ENCODE data around the gene PLCD4. TPM values are rescaled to one million over a fixed set of nuclear protein-coding genes. Genes with fewer than 3 reads are reported as not detected.

PLCD4 gene
- total RNA-seq, 4 donors from 2014 or later = 2.6 to 5.8 (median 4.8) TPM

Small RNAs within 50 kb of the gene (small RNA-seq; reads per million reads assigned to genes)
- 0 reads per million in 3 donors for gene RNU6-136P

Other genes starting within 250 kb of the PLCD4 start
- 10 to 100 TPM in 2 of 4 donors, 1 to 10 TPM in 2; 5.6 to 38.1 (median 20.7) TPM for gene SLC11A1, start 225.6 kb upstream of the PLCD4 start, total RNA-seq
- 100 to 1,000 TPM; 121 to 176 (median 137) TPM for gene CTDSP1, start 208.0 kb upstream of the PLCD4 start, total RNA-seq
- under 1 TPM in 1 of 4 donors, not detected in 3; 0.86 TPM for gene VIL1, start 188.8 kb upstream of the PLCD4 start, total RNA-seq
- gene USP37, start 39.5 kb upstream of the PLCD4 start, total RNA-seq = 10 to 100 TPM in 1 of 4 donors, 1 to 10 TPM in 3; 6.7 to 15.0 (median 8.5) TPM
- 10 to 100 TPM; 23.0 to 33.8 (median 28.8) TPM for gene CNOT9, start 39.1 kb upstream of the PLCD4 start, total RNA-seq
- gene ZNF142, start 51.7 kb downstream of the PLCD4 start, total RNA-seq = 10 to 100 TPM; 17.4 to 33.6 (median 26.3) TPM
- gene BCS1L, start 51.8 kb downstream of the PLCD4 start, total RNA-seq = 10 to 100 TPM; 21.3 to 27.3 (median 25.6) TPM
- 10 to 100 TPM; 16.6 to 27.5 (median 21.1) TPM for gene RNF25, start 64.1 kb downstream of the PLCD4 start, total RNA-seq
- gene STK36, start 64.2 kb downstream of the PLCD4 start, total RNA-seq = 10 to 100 TPM; 12.1 to 19.1 (median 14.8) TPM
- gene TTLL4, start 102.9 kb downstream of the PLCD4 start, total RNA-seq = 10 to 100 TPM in 2 of 4 donors, 1 to 10 TPM in 2; 5.8 to 11.3 (median 8.3) TPM
- gene CYP27A1, start 174.2 kb downstream of the PLCD4 start, total RNA-seq = 10 to 100 TPM; 20.7 to 26.3 (median 23.6) TPM
- gene PRKAG3, start 223.9 kb downstream of the PLCD4 start, total RNA-seq = not detected